OCI-LY7 (cell line): ENCODE data around the gene MAP7D1.

Source experiments
- EZH2phosphoT487 ChIP-seq: fragments of 200-600 bp; sonication (generic); IDR thresholded peaks from 2 replicates; pipeline ENCODE4 v1.6.1; 2018; ENCODE audit warnings: low read depth, borderline replicate concordance, mild to moderate bottlenecking, mixed run types, antibody characterized with exemption, low read length, moderate library complexity, mixed read lengths
- TF ChIP-seq, protein P1 (sequence below): fragments of 200-600 bp; sonication (generic); conservative IDR thresholded peaks from 2 replicates; pipeline ENCODE4 v1.5.1; 2014; ENCODE audit warnings: mild to moderate bottlenecking, antibody characterized with exemption, low read length, moderate library complexity, mixed read lengths

DNA sequence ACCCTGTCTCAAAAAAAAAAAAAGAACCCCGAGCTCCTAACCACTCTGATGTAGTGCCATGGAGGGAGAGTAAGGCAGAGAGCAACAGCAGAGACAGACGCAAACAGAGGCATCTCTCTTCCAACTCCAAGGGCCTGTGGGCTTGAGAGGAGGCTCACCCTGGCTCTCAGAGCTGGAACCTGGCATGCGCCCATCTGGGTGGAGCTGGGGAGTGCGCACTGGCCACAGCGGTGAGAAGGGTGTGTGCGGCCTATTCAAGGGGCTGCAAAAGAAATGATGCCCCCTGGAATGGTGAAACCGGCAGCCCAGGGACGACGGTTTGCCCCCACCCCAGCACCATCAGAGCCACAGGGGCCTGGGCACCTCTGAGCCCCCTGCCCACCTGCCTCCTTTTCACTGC is 48.6 kb upstream of the MAP7D1 start:
- TF ChIP-seq, protein P1, sequence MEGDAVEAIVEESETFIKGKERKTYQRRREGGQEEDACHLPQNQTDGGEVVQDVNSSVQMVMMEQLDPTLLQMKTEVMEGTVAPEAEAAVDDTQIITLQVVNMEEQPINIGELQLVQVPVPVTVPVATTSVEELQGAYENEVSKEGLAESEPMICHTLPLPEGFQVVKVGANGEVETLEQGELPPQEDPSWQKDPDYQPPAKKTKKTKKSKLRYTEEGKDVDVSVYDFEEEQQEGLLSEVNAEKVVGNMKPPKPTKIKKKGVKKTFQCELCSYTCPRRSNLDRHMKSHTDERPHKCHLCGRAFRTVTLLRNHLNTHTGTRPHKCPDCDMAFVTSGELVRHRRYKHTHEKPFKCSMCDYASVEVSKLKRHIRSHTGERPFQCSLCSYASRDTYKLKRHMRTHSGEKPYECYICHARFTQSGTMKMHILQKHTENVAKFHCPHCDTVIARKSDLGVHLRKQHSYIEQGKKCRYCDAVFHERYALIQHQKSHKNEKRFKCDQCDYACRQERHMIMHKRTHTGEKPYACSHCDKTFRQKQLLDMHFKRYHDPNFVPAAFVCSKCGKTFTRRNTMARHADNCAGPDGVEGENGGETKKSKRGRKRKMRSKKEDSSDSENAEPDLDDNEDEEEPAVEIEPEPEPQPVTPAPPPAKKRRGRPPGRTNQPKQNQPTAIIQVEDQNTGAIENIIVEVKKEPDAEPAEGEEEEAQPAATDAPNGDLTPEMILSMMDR, result no peak
- TF ChIP-seq EZH2phosphoT487, result no peak
